OCI-M1 (cell line): Measurements from ENCODE around the gene PIK3R2.
A peak's percentile ranks its signal among the peaks of the same experiment; 100 is the strongest.
"Not testable (repeated sequence)": the region's sequence is repeated elsewhere in the genome, so short reads cannot be mapped to it uniquely, and the experiment has no call there.

Experiments used
- DNase-seq: peaks from one replicate; lab custom pipeline; 2025; lab: John Stamatoyannopoulos, UW

Gene PIK3R2

DNA sequence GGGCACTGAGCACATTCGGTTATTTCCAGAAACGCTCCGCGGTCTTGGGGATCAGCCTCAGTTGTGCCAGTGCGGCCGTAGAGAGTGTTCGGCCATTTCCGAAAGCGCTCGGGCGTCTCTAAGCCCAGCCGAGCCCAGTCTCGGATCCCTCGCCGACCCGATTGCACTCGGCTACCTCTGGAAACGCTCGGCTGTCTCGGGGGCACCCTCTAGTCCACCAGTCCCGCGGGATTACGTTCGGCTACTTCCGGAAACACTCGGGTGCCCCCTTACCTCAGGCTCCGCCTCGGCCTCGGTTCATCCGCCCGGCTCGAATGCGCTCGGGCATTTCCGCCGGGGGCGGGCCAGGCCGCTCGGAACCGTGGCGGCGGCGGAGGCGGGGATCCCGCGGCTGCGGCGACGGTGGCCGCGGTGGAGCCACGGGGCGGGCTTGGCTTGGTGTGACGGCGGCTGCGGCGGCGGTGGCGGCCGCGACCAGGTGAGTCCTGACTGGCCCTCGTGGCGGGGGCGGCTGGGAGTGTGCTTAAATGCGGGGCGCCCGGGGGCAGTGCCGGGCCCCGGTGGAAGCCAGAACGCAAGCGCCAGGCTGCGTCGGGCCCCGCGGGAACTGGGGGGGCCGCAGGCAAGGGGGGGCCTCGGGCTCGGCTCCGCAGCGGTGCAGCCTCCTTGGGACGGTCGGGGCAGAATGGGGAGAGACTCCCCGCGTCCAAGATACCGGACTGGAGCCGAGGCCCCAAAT lies at the start of gene PIK3R2:
Gene PIK3R2 (plus strand): TSS at position 347 of the 739 bp plus-strand sequence. CDS start 2,717 bp downstream, outside the sequence.
- peak; percentile 100 for DNase-seq

DNA sequence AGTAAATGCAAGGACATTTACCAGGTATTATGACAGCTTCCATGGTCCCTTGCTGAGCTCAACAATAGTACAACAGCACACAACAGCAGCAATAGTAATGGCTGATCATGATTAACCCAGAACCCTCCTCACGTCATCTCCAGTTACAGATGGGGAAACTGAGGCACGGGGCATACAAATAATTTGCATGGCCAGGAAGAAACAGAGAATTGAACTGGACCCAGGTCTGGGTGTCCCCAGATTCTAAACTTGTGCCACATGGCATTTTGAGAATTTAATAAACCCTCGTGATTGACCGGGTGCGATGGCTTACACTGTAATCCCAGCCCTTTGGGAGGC lies 48.2 kb upstream of the PIK3R2 start:
- no peak for DNase-seq

DNA sequence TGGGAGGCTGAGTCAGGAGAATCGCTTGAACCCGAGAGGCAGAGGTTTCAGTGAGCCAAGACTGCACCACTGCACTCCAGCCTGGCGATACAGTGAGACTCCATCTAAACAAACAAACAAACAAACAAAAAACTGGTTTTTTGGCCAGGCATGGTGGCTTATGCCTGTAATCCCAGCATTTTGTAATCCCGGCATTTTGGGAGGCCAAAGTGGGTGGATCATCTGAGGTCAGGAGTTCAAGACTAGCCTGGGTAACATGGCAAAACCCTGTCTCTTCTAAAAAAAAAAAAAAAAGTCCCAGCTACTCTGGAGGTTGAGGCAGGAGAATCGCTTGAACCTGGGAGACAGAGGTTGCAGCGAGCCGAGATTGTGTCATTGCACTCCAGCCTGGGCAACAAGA lies 47.7 kb upstream of the PIK3R2 start:
- DNase-seq = not testable (repeated sequence)

DNA sequence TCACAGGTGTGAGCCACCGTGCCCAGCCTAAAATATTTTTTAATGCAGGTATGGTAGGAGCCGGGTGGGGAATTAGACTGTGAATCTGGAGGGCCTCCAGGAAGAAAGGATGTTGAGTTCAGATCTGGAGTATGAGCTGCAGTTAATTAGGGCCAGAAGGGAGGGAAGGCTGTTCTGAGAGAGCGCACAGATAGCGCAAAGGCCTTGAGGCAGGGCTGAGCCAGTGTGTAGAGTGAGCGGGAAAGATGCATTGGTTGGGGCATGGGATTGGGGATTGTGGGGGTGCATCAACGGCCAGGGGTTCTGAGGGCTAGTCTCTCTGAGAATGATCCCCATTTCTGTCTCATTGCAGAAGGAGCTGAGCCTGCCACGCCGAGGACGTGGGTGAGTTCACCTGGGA lies 45.7 kb upstream of the PIK3R2 start:
- no peak for DNase-seq

DNA sequence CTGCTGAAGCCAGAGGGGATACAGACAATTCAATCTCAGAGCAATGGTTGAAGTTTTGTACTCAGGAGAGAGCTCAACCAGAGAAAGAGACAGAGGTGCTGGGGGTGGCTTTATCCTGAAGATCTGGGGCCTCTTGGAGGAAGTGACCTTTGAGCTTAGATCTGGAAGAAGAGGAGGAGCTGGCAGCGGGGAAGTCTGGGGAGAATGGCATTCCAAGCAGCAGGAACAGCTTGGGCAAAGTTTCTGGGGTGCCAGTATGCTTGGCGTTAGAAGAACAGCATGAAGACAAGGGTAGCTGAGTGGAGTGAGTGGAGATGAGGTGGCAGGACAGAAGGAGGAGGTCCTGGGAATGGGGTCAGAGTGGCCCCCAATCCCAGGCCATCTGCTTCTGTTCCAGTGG lies 44.1 kb upstream of the PIK3R2 start:
- DNase-seq = no peak

DNA sequence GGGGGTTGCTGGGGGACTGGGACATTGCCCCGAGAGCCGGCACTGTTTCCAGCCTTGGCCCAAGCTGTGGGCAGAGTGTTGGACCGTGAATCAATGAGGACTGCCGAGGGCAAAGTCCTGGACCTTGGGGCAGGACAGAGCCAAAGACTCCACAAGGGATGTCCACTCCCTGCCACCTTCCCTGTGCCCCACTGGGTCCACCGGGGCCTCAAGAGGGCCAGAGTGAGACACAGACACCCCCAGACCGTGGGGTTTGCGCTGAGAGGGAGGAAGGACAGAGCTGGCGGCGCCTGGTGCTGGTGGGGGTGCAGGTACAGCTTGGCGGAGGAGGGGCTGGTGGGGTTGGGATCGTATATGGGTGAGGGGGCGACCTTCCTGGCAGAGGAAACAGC lies 43.6 kb upstream of the PIK3R2 start:
- DNase-seq = no peak

DNA sequence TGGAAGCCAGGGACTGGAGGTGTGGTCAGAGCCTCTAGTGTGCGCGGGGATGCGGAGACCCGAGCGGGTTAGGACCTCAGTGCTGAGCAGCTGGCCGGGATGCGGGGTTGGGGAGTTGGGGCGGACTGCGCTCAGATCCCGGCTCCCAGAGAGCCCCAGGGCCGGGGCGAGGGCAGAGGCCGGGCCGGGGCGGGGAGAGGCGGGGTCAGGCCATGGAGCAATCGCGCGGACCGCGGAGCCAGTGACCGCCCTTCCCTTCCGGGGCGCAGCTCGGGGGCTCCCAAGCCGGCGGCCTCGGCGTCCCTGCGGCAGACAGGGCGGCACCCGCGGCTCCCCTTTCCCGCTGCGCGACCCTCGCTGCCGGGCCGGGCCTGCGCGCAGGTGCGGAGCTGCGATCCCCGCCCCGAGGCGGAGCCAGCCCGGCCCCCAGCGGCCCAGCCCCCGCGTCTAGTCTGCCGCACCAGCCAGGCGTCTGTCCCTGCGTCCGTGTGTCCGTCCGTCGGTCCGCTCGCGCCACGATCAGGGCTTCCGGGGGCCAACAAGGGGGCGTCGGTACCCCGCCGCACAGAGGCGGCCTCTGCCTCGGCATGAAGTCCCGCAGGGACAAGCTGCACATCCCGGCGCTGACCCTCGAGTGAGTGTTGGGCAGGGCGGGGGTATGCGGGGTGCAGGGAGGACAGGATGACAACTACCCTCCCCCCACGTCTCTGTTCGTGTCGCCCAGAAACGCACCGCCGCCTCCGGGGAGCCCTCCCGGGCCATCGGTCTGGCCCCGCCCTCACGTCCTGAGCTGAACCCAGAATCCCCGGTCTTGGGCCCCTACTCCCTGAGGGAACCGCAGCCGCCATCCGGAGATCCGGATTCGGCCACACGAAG lies 43.0 kb upstream of the PIK3R2 start:
- DNase-seq = peak; percentile 43

DNA sequence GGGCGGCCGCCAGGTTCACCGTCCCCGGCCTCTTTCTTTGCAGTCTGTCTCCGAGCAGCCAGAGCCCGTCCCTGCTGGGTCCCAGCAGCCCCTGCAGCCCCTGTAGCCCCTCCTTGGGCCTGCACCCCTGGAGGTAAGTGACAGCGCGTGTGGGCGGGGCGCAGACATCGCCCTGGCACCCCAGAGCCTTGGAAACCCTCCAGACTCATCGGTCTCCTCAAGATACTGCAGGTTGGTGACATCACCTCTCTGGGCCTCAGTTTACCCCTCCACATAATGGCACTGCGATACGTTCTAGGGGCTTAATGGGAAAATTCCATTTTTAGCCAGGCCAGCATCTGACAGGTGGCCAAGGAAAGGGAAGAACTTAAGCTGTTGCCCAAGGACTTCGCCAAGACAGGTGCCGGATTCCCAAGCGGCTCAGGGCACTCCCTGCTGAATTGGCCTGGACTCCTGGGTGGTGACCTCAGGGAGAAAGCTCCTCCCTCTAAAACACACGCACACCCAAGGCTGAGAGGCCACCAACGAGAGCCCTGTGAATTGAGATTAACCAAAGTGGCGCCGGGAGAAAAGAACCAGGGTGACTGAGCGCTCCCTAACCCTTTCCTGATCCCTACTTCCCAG lies 42.2 kb upstream of the PIK3R2 start:
- no peak for DNase-seq

DNA sequence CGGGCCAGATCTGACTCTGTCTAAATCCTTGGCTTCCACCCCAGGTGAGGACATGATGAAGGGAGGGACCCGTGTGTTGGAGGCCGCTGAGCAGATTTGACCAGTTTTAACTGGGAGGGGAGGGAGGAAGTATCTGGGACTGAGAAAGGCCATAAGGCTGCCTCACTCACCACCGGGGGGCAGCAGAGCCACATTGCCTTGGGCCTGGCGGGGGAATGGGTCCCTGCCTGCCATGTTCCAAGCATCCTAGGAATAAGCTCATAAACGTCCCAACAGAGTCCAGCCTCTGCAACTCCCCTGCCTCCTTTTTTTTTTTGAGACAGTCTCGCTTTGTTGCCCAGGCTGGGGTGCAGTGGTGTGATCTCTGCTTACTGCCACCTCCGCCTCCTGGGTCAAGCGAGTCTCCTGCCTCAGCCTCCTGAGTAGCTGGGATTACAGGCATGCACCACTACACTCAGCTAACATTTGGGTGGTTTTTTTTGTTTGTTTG lies 39.9 kb upstream of the PIK3R2 start:
- DNase-seq = peak; percentile 92

DNA sequence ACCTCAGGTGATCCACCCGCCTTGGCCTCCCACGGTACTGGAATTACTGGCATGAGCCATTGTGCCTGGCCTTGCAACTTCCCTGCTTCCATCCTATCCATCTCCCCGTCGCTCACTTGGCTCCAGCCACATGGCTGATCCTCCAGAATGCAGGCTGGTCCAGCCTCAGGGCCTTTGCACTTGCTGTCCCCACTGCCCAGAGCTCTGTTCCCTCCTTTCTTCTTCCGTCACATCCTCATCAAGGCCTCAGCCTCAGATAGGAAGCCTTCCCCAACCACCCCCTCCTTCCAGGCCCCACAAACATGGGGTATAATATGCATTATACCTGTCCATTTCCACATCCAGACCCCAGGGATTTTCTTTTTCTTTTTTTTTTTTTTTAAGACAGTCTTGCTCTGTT lies 39.1 kb upstream of the PIK3R2 start:
- no peak for DNase-seq

DNA sequence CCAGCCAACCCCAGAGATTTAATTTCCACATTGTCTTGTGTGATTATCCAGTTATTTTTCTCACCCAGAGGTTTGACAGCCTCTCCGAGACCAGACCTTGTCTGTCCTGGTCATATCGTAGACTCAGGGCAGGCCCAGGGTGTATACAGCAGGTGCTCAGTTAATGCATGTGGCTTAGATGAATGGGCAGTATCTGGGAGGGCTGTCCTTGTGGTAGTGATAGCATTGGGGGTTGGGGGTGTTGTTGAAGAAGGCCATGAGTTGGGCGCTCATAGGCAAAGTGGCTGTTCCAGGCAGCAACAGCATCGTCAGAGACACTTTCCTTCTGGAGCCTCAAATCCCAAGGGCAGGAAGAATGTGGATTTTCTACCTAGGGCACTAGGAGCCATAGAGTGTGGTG lies 38.5 kb upstream of the PIK3R2 start:
- DNase-seq = no peak

DNA sequence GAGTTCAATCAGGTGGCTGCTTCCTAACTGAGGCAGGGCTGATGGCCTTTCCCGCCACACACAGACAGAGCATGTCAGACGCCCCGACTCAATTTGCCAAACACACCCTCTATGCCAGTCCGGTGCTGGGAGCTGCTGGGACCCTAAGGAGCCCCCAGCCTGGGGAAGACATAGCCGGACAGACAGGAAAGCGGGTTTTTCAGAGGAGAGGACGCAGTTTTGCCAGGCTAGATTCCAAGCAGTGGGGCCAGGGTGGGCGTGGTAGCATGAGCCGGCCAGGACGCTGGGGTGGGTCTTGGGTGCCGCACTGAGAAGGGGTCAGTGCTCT lies 35.6 kb upstream of the PIK3R2 start:
- no peak for DNase-seq

DNA sequence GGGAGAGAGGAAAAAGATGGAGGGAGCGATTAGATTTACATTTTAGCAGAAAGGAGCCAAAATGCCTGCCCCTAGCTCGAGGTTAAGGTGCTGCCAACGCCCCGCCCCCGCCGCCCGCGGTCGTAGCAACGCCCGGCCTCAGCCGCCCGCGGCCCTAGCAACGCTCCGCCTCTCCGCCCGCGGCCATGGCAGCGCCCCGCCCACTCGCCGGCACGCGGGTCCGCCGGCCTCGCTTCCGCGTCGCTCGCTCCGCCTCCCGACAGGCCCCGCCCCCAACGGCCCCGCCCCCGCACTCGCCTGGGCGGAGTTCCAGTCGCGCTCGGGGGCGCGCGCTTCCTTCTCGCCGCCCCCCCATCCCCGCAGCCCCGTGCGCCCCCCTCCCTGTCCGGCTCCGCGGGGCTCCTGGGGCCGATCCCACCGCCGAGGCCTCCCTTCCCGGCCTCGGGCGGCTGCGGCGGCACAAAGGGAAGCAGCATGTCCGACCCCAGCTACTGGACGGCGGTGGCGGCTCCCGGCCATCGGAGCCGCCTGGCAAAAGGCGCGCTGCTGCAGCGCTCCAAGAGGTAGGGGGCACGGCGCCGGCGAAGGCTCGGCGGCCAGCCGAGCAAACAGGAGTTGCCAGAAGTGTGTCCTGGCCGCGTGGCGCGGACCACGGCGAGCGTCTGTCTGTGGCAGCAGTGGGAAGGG lies 35.1 kb upstream of the PIK3R2 start:
- DNase-seq = peak; percentile 94

DNA sequence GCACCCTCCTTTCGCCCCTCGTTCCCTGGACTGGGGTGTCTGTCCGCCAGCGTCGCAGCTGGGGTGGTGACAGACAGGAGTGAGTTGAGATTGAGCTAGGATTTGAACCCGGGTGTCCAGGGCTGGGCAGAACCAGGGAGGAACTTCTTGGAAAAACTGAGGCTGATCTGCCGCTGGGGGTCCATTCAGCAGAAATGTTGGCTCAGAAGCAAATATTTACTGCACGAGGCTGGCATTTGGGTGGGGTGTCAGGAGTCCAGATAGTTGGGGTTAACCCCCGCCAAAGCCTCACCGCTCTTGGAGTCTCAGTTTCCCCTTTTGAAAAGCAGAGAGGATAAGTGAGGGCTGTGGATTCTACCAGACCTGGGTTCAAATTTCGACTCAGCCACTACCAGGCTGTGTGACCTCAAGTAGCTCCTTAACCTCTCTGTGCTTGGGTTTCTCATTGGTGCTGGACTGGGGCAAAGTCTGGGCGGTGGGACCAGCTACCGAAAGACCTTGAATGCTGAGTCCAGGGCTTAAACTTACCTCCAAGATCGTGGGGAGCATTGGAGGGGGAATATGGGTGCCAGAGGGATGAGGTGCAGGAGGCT lies 34.4 kb upstream of the PIK3R2 start:
- no peak for DNase-seq

DNA sequence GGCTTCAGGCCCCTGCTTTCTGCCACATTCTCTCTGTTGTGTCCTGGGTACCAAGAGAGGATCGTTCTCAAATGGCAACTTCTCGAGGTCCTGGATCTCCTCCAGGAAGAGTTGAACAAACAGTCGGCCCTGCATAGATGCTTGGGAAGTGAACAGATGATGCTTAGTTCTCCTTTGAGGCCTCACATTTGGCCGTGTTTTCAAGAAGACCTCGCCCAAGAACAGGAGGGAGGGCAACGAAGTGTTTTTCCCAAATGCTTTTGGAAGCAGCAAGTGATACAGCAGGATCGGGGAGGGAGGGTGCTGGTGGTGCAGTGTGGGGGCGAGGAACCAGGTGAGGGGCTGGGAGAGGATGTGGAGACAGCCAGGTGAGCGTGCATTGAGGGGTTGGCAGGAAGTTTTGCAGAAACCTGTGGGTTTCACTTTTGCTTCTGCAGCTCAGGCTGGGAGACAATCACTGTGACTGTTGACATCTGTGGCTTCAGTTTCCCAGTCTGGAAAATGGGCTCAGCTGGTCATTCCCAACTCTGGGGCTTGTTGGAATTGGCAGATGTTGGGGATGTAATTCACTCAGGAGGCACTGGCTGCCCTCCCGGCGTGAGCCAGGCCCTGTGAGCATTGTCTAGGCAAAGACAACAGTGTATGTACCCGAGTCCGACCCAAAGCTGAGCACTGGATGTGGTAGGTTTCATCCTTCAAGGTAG lies 33.8 kb upstream of the PIK3R2 start:
- no peak for DNase-seq

DNA sequence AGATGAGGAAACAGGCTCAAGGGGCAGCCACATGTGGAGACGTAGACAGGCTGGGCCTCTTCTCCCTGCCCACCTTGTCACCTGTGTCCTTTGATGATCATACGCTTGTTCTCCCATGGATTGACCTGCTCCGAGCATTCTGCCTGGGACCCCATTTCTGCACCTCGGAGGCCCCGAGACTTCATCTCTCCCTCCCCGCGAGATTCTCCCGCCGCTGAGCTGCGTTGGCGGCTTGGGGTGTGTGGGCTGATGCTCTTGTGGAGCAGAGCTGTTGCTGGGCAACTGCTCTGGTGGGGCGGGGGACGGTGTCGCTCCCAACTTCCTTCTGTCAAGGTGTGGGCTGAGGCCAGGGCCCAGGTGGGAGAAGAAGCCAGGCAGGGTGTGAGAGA lies 33.3 kb upstream of the PIK3R2 start:
- no peak for DNase-seq

DNA sequence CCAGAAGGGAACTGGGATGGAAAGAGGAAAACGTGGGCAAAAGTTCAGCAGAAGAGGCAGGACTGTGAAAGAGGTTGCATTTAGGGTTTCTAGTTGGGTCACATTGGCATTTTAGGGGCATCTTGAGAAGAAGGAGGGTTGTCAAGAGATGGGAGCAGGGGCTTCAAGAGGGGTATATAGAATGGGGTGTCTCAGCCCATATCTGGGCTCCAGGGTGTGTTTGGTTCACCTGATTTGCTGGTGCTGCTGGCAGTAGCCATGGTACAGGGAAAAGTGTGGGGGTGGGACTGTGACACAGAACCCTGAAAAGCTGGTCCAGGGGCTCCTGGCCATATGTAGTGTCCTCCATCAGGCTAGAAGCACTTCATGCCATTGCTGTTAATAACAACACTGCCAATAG lies 32.8 kb upstream of the PIK3R2 start:
- DNase-seq = no peak

DNA sequence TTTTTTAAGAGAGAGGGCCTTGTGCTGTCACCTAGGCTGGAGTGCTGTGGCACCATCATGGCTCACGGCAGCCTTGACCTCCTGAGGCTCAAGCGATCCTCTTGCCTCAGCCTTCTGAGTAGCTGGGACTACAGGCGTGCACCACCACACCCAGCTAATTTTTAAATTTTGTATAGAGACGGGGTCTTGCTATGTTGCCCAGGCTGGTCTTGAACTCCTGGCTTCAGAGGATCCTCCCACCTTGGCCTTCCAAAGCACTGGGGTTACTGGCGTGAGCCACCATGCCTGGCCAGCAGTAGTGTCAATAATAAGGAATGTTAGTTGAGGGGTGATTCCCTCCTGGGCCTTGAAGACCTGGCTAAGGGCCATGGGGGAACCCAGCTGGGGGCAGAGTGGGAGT lies 31.8 kb upstream of the PIK3R2 start:
- DNase-seq = no peak

DNA sequence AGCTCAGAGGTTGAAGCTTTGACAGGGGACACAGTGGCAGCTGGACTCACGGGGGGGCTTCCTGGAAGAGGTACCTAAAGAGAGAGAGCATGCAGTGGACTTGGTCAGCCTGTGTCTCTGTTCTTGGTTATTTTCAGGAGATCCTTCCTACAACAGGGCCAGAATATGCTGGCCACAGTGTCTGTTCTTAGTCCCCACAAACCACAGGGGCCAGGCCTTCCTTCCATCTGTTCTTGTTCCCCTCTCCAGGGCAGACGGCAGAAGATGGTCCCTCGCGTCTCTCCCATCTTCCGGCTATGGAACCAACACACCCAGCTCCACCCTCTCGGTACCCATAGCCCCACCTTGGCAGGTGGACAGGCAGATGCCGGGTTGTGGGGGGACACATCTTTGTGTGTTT lies 30.5 kb upstream of the PIK3R2 start:
- no peak for DNase-seq

DNA sequence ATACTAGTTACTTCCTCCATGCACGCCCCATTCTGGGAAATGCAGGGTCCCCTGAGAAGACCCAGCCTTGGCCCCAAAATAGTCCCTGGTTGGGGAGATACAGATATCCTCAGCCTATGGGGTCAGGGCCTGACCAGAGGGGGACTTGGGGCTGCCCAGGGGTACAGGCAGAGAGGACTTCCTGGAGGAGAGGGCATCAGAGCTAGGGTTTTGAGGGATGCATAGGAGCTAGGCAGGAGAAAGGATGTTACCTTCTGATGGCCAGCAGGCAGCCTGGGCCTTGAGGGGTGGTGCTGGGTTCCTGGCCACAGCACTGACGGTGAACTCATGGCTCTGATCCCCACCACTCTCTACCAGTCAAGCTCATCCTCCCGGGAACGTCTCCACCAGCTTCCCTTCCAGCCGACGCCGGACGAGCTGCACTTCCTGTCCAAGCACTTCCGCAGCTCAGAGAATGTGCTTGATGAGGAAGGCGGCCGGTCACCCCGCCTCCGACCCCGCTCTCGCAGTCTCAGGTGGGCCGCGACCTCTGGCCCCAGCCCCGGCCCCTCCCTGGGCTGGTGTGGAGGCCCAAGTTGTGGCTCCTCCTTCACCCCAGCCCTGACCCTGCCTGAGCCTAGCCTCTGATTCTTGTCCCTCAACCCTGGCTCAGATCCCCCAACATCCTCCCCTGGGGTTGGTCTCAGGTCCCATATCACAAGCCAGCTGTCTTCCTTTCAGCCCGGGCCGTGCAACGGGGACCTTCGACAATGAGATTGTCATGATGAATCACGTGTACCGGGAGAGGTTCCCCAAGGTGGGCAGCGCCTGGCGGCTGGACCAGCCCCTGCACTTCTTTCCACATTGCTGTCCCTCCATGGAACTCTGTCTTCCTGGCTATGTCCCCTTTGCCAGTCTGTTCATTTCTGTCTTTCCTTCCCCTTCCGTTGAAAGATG lies 29.8 kb upstream of the PIK3R2 start:
- DNase-seq = no peak
